Measurements from ENCODE around the gene DBP.

Gene DBP

GRCh38 chr19:48609571-48610108 is 27.5 kb downstream of the DBP start:
- DNase-seq = no peak

DNA sequence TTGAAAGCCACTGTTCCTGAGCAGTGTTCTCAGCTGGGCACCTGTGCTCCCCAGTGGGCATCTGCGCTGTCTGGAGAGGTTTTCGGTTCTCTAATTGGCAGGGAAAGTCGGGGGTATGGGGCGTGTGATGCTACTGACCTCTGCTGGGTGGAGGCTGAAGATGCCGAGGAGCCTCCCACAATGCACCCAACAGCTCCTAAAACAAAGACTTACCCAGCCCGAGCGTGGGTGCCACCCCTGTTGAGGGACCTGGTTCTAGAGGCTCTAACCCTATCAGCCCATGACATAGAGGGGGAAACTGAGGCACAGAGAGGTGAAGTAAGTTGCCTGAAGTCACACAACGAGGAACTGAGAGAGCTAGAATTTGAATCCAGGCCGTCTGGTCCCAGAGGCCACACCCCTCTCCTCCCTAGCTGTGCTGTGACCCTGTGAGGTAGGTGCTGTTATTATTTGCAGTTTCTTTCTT is 28.3 kb downstream of the DBP start:
- DNase-seq = no peak

GRCh38 chr19:48607359-48607755 is 29.8 kb downstream of the DBP start:
- no peak for DNase-seq

GRCh38 chr19:48606463-48607358 is 30.5 kb downstream of the DBP start, which contains the start of gene SPACA4:
Gene SPACA4, plus strand, starts transcription at chr19:48606742. Its CDS starts 237 bp downstream, at chr19:48606979.
- no peak for DNase-seq

GRCh38 chr19:48603850-48604249 is 33.3 kb downstream of the DBP start:
- no peak for DNase-seq

- no peak for DNase-seq
These were observed 33.7 kb downstream of the DBP start for GRCh38 chr19:48603449-48603848.

DNA sequence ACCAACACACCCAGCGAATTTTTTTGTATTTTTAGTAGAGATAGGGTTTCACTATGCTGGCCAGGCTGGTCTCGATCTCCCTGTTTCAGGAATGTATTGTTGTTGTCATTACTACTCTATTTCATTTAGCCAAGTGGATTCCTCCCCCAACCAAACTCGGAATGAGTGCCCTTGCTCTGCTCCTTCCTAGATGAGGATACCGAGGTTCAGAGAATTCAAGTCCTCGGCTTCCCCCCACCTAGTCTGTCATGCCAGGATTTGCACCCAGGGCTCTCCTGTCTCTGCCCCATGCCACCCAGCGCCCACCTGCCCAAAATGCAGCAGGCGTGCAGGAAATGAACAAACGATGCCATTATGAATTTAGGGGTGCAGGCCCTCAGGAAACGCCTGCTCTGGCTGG is 34.2 kb downstream of the DBP start:
- DNase-seq = no peak

- no peak for DNase-seq
These were observed 36.3 kb downstream of the DBP start for GRCh38 chr19:48600679-48601417.

GRCh38 chr19:48598996-48599700 is 38.0 kb downstream of the DBP start:
- DNase-seq = no peak

DNA sequence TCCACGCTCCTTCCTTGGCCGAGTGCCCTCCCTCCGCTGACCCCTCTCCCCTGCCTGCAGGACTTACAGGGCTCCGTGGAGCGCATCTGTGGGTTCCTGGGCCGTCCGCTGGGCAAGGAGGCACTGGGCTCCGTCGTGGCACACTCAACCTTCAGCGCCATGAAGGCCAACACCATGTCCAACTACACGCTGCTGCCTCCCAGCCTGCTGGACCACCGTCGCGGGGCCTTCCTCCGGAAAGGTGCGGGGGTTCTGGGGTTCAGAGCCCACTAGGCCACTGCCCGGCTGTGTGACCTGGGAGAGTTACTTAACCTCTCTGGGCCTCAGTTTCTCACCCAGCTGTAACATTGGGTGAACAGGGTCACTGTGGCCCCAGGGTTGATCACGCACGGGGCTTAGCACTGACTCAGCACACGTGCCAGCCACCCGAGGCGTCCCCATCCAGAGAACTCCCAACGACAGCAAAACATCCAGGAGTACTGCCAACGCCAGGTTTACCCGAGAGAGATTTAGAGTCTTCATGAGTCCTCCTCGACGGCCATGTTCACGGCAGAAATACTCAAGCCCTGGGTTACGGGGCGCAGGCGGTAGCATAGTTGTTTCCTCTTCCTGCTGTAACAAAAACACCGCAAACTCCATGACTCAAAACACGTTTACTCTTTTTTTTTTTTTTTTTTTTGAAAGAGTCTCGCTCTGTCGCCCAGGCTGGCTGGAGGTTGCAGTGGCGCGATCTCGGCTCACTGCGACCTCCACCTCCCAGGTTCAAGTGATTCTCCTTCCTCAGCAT is 40.3 kb downstream of the DBP start:
- no peak for DNase-seq

- no peak for DNase-seq
These were observed 40.9 kb downstream of the DBP start for GRCh38 chr19:48596237-48596636.

GRCh38 chr19:48595833-48596232 is 41.3 kb downstream of the DBP start:
- DNase-seq = no peak

GRCh38 chr19:48595171-48595570 is 42.0 kb downstream of the DBP start:
- no peak for DNase-seq

- no peak for DNase-seq
These were observed 46.2 kb downstream of the DBP start for GRCh38 chr19:48591021-48591420.

DNA sequence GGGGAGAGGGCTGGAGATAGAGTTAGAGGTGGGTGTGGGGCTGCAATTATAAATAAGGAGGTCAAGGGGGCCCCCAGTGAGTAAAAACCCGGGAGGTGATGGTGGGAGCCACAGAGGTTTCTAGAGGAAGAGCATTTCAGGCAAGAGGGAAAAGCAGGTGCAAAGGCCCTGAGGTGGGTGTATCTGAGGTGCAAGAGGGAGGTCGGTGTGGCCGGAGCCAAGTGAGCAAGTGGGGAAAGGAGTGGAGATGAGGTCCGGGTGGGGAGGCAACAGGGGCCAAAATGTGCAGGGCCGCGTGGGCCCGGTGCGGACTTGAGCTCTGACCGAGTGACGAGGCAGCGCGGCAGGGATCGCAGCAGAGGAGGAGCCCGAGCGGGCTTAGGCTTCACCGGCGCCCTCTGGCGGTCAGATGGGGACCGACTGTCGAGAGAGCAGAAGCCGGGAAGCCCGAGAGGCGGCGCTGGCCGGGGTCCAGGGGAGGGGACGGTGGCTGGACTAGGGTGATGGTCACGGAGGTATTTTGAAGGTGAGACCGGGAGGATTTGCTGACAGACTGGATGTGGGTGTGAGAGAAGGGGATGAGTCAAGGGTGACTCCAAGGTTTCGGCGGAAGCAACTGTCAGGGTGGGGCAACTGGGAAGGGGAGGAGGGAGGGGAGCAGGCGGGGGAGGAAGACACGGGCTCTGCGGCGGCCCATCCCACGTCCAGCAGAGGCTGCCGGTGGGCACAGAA is 48.3 kb downstream of the DBP start:
- peak; percentile 29 for DNase-seq

- no peak for DNase-seq
These were observed 49.8 kb downstream of the DBP start for GRCh38 chr19:48587387-48587786.

DNA sequence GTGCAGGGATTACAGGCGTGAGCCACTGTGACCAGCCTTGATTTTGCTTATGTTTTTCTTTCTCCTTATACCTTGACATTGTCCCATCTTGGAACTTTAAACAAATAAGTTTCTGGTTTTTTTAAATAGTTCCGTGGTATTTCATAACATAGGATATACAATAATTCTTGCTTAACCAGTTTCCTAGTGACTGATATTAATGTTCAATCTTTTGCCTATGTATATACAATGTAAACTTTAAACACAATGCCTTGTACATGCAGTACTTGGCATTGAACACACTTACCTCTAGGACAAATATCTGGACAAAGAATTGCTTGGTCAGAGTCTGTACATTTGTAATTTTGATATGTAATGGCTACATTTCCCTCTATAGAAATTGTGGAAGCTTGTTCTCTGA is 55.0 kb downstream of the DBP start:
- DNase-seq = no peak

Data from GF-D8 (cell line).